IMR-90 (cell line): ENCODE data around the gene RPS19. TPM values are rescaled to one million over a fixed set of nuclear protein-coding genes. Genes with fewer than 3 reads are reported as not detected.
A peak's percentile ranks its signal among the peaks of the same experiment; 100 is the strongest.

ENCODE experiments used
- ATAC-seq: fragments of 200-7000 bp; cut with Tn5 transposase; 2 replicates; pipeline ENCODE4 v1.9.1; 2020; ENCODE audit warnings: low read depth, mild to moderate bottlenecking, moderate library complexity
- BruUV-seq: library from RNA; stranded (reverse); fragments of 400-500 nt; replicated peaks from 2 replicates; lab custom pipeline; 2021; lab: Mats Ljungman, UMichigan
- CTCF ChIA-PET: fragments of 300-600 bp; formaldehyde crosslinking; extraction: SDS; loops from one replicate; lab custom pipeline; 2021; ENCODE audit warnings: antibody characterized with exemption; lab: Yijun Ruan, JAX
- POLR2A ChIA-PET: fragments of 300-600 bp; sonication (Branson Sonifier 250); formaldehyde crosslinking; loops from one replicate; lab custom pipeline; 2022; ENCODE audit warnings: antibody characterized with exemption; ENCODE audit not compliant: unreplicated experiment; lab: Charles Lee
- DNase-seq: peaks from one replicate; pipeline ENCODE4 v3.0.0; 2013
- H2AFZ ChIP-seq: replicated peaks from 2 replicates; pipeline ENCODE3; 2013; ENCODE audit warnings: low read length, mild to moderate bottlenecking; ENCODE audit not compliant: poor library complexity
- H2AK5ac ChIP-seq: 2 replicates; pipeline ENCODE4 v1.6.1; 2013; ENCODE audit warnings: low read depth, low read length, inconsistent platforms
- H2AK9ac ChIP-seq: replicated peaks from 2 replicates; pipeline ENCODE3; 2013; ENCODE audit warnings: mild to moderate bottlenecking, low read depth, low read length, moderate library complexity; ENCODE audit not compliant: poor library complexity
- H2BK120ac ChIP-seq: 2 replicates; pipeline ENCODE4 v1.6.1; 2013; ENCODE audit warnings: low read depth, low read length, inconsistent platforms
- H2BK15ac ChIP-seq: 3 replicates; pipeline ENCODE4 v1.6.1; 2013; ENCODE audit warnings: low read depth, low read length, inconsistent platforms
- H2BK20ac ChIP-seq: 2 replicates; pipeline ENCODE4 v1.6.1; 2013; ENCODE audit warnings: low read depth, mild to moderate bottlenecking, inconsistent platforms, low read length, moderate library complexity
- H2BK5ac ChIP-seq: 2 replicates; pipeline ENCODE4 v1.6.1; 2013; ENCODE audit warnings: mild to moderate bottlenecking, low read depth, low read length, inconsistent platforms; ENCODE audit not compliant: poor library complexity, severe bottlenecking
- H3K14ac ChIP-seq: replicated peaks from 2 replicates; pipeline ENCODE4 v1.6.1; 2013; ENCODE audit warnings: low read depth, low read length, inconsistent platforms
- H3K18ac ChIP-seq: 2 replicates; pipeline ENCODE4 v1.6.1; 2013; ENCODE audit warnings: low read depth, low read length, control low read depth
- H3K23ac ChIP-seq: 2 replicates; pipeline ENCODE4 v1.6.1; 2013; ENCODE audit warnings: low read depth, low read length, inconsistent platforms
- H3K27ac ChIP-seq: 2 replicates; pipeline ENCODE4 v1.5.1; 2013; ENCODE audit warnings: mild to moderate bottlenecking, control low read depth, low read length; ENCODE audit not compliant: insufficient read depth
- H3K27me3 ChIP-seq: 2 replicates; pipeline ENCODE4 v1.6.1; 2013; ENCODE audit warnings: low read length; ENCODE audit not compliant: control insufficient read depth, insufficient read depth
- H3K36me3 ChIP-seq: 2 replicates; pipeline ENCODE4 v1.6.1; 2013; ENCODE audit warnings: low read length, mixed read lengths; ENCODE audit not compliant: control insufficient read depth, insufficient read depth
- H3K4ac ChIP-seq: 2 replicates; pipeline ENCODE4 v1.6.1; 2013; ENCODE audit warnings: low read depth, low read length, inconsistent platforms
- H3K4me1 ChIP-seq: 2 replicates; pipeline ENCODE4 v1.6.1; 2013; ENCODE audit warnings: low read length, mixed read lengths; ENCODE audit not compliant: control insufficient read depth, insufficient read depth
- H3K4me2 ChIP-seq: 2 replicates; pipeline ENCODE4 v1.6.1; 2013; ENCODE audit warnings: low read depth, mild to moderate bottlenecking, control low read depth, low read length, moderate library complexity
- H3K4me3 ChIP-seq: 2 replicates; pipeline ENCODE4 v1.5.1; 2013; ENCODE audit warnings: low read depth, mild to moderate bottlenecking, control low read depth, low read length, moderate library complexity; ENCODE audit not compliant: insufficient read depth
- H3K56ac ChIP-seq: 2 replicates; pipeline ENCODE4 v1.6.1; 2013; ENCODE audit warnings: low read length, inconsistent platforms; ENCODE audit not compliant: insufficient read depth; ENCODE audit errors: extremely low read depth
- H3K79me1 ChIP-seq, 2 experiments: 2 replicates each; pipeline ENCODE4 v1.6.1; 2013; ENCODE audit warnings: low read length in 2 of 2, inconsistent platforms in 1 of 2, low read depth in 1 of 2
- H3K9ac ChIP-seq: 2 replicates; pipeline ENCODE4 v1.6.1; 2013; ENCODE audit warnings: low read depth, low read length, control low read depth
- H3K9me1 ChIP-seq: 2 replicates; pipeline ENCODE4 v1.6.1; 2013; ENCODE audit warnings: low read length, inconsistent platforms; ENCODE audit not compliant: insufficient read depth
- H3K9me3 ChIP-seq: 2 replicates; pipeline ENCODE4 v1.6.1; 2013; ENCODE audit warnings: low read length; ENCODE audit not compliant: control insufficient read depth, insufficient read depth
- H4K20me1 ChIP-seq: 2 replicates; pipeline ENCODE4 v1.6.1; 2013; ENCODE audit warnings: low read length, inconsistent platforms; ENCODE audit not compliant: insufficient read depth
- H4K5ac ChIP-seq: 2 replicates; pipeline ENCODE4 v1.6.1; 2013; ENCODE audit warnings: mild to moderate bottlenecking, low read depth, low read length, control low read depth
- H4K8ac ChIP-seq, 2 experiments: 2 replicates each; pipeline ENCODE4 v1.6.1; 2013; ENCODE audit warnings: low read depth in 2 of 2, low read length in 2 of 2, control low read depth in 1 of 2, inconsistent platforms in 1 of 2
- H4K91ac ChIP-seq: 2 replicates; pipeline ENCODE4 v1.6.1; 2013; ENCODE audit warnings: low read depth, low read length, inconsistent platforms; ENCODE audit not compliant: insufficient read depth
- FOS ChIP-seq: fragments of 150-350 bp; IDR thresholded peaks from 2 replicates; pipeline ENCODE4 v1.6.1; 2016; ENCODE audit warnings: low read depth, low read length
- MXI1 ChIP-seq: IDR thresholded peaks from 2 replicates; pipeline ENCODE4 v1.6.1; 2012; ENCODE audit warnings: low read depth, mild to moderate bottlenecking, low read length, moderate library complexity, borderline replicate concordance
- WGBS, 2 experiments: methylation state at CpG; one replicate each; pipeline versions ENCODE4 v1.1.5 to v1.1.7; 2013; ENCODE audit warnings: missing lambda C conversion rate in 2 of 2; ENCODE audit not compliant: insufficient read length in 1 of 2; ENCODE audit errors: extremely low coverage in 2 of 2; 5-methylcytosine and 5-hydroxymethylcytosine counted together
- dilution Hi-C: fragments of 300-500 bp; cut with HindIII; formaldehyde crosslinking; loops from one replicate; pipeline ENCODE4 v1.14.3; 2018; ENCODE audit warnings: low sequenced_read_pairs; ENCODE audit not compliant: unreplicated experiment
- in situ Hi-C: fragments of 300-500 bp; cut with MboI; formaldehyde crosslinking; loops from 3 replicates; pipeline ENCODE4 v1.14.3; 2019; ENCODE audit warnings: low sequenced_read_pairs, inconsistent platforms, mixed read lengths
- intact Hi-C: fragments of 100-400 bp; cut with micrococcal nuclease; formaldehyde crosslinking; loops from 2 replicates; pipeline ENCODE4 v1.10.0; 2022
- polyA plus RNA-seq, 3 experiments: library from polyadenylated mRNA; depleted of rRNA; stranded (reverse); fragments of >200 nt; gene quantifications; 2 replicates each; pipeline ENCODE4 v1.2.3, GENCODE V29; 2012; ENCODE audit warnings: low replicate concordance in 1 of 3
- total RNA-seq: library from RNA; depleted of rRNA; stranded (reverse); fragments of >200 nt; gene quantifications from 2 replicates; pipeline ENCODE4 v1.2.3, GENCODE V29; 2012

Gene RPS19
- total and polyA plus RNA-seq, 2 of the 4 experiments (the other 2 are of a cell fraction), result 230 to 3,988 TPM

GRCh38 chr19:41919948-41920712 lies 60.1 kb downstream of the RPS19 start:
- intact Hi-C loops, result no loop called here
- H3K18ac ChIP-seq, result no peak overlapping the region
- no peaks in the 10 kb centered on the region for H3K36me3 ChIP-seq
- H2AFZ ChIP-seq, result peak overlapping the region; percentile 56
- no peak overlapping the region for H3K4me2 ChIP-seq
- BruUV-seq, result no TSS peak
- POLR2A ChIA-PET, result no interaction called here
- 90% methylated on average over 26 of the region's 33 CpGs; no CpG with 5 or more reads in 1 of the 2 experiments for WGBS, 2 experiments
- peaks cover 20% of the 10 kb centered on the region for H3K9me1 ChIP-seq
- TF ChIP-seq FOS (0 out of 2 replicates have a peak, but pooled peaks have one; percentile 17), MXI1 (no peak)
- H3K9ac ChIP-seq, result no peak overlapping the region
- H2BK15ac ChIP-seq, result no peak overlapping the region
- CTCF ChIA-PET, result no interaction called here
- H2AK5ac ChIP-seq, result peak overlapping the region; percentile 27; the same call in 1 of the 2 replicates
- no peak overlapping the region for H2BK20ac ChIP-seq
- no peak overlapping the region for H2BK5ac ChIP-seq
- no peak overlapping the region for H3K56ac ChIP-seq
- no peak overlapping the region for H3K4me3 ChIP-seq
- DNase-seq (no peak), ATAC-seq (no peak)
- H3K27me3 ChIP-seq, result peaks cover 86% of the 10 kb centered on the region
- no peak overlapping the region for H2BK120ac ChIP-seq
- in situ Hi-C loops, result no loop called here
- no peak overlapping the region for H4K8ac ChIP-seq
- H4K91ac ChIP-seq, result no peak overlapping the region
- no peak overlapping the region for H3K14ac ChIP-seq
- dilution Hi-C loops, result no loop called here
- H3K4ac ChIP-seq, result no peak overlapping the region
- H2AK9ac ChIP-seq, result peak overlapping the region; percentile 70
- no peak overlapping the region for H4K5ac ChIP-seq
- H3K23ac ChIP-seq, result no peak overlapping the region
- peaks cover 21% of the 10 kb centered on the region for H4K20me1 ChIP-seq
- H3K9me3 ChIP-seq, result no peaks in the 10 kb centered on the region
- no peaks in the 10 kb centered on the region for H3K79me1 ChIP-seq
- 0 out of 2 replicates have a peak, but pooled peaks cover 2% of the 10 kb centered on the region for H3K4me1 ChIP-seq
- H3K27ac ChIP-seq, result no peak overlapping the region
